GM12892 (cell line): Measurements from ENCODE around the gene STK10.

Experiments used
- POLR2AphosphoS5 ChIP-seq: IDR thresholded peaks from 2 replicates; pipeline ENCODE4 v1.6.1; 2011; ENCODE audit warnings: low read depth, low read length, control low read depth
- TAF1 ChIP-seq: IDR thresholded peaks from 2 replicates; pipeline ENCODE4 v1.6.1; 2011; ENCODE audit warnings: low read depth, mild to moderate bottlenecking, control low read depth, low read length, borderline replicate concordance

DNA sequence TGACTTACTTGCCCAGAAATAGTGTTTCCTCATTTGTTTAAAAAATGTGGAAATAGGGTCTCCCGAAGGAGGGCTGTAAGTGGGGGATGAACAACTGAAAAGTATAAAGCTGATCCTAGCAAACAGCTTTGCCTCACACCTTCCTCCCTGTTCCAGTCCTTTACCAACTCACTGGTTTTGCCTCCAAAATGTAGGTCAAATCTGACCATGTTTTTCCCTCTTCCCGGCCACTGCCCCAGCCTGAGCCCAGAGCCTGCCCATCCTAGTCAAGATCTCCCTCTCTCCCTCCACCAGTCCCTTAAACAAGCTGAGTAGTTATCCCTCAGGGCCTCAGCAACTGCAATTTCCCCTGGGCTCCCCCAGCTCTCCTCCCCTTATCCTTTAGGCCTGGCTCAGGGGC, 99.2 kb downstream of the STK10 start:
- TF ChIP-seq POLR2AphosphoS5, result no peak
- no peak for TF ChIP-seq TAF1
